Keratinocyte (primary cell): ENCODE results near the gene ETV5. TPM values are rescaled to one million over a fixed set of nuclear protein-coding genes. Genes with fewer than 3 reads are reported as not detected.

Experiments used
- DNase-seq: peaks from one replicate; pipeline ENCODE4 v3.0.0-alpha.2; 2011; ENCODE audit warnings: low read depth, missing footprints, low spot score
- FAIRE-seq: peaks from 2 replicates; lab custom pipeline; 2011; peaks lifted over from hg19 to GRCh38; lab: Jason Lieb, UNC
- H2AFZ ChIP-seq: 2 replicates; pipeline ENCODE4 v1.6.0; 2012; ENCODE audit warnings: low read length, control low read depth, inconsistent platforms; ENCODE audit not compliant: control insufficient read depth
- H3K27ac ChIP-seq: 2 replicates; pipeline ENCODE4 v1.5.1; 2011; ENCODE audit warnings: low read length; ENCODE audit not compliant: control insufficient read depth, insufficient read depth
- H3K27me3 ChIP-seq: 3 replicates; pipeline ENCODE4 v1.6.0; 2011; ENCODE audit warnings: low read length; ENCODE audit not compliant: control insufficient read depth, insufficient read depth; ENCODE audit errors: extremely low read depth
- H3K36me3 ChIP-seq, 2 experiments: 2 replicates in 1 of 2; 3 replicates in 1 of 2; pipeline ENCODE4 v1.5.1; 2011; ENCODE audit warnings: low read length in 2 of 2, mild to moderate bottlenecking in 1 of 2; ENCODE audit not compliant: control insufficient read depth in 2 of 2, insufficient read depth in 2 of 2; ENCODE audit errors: extremely low read depth in 1 of 2
- H3K4me1 ChIP-seq: 3 replicates; pipeline ENCODE4 v1.5.1; 2011; ENCODE audit warnings: low read length; ENCODE audit not compliant: control insufficient read depth, insufficient read depth; ENCODE audit errors: extremely low read depth
- H3K4me2 ChIP-seq: 3 replicates; pipeline ENCODE4 v1.6.0; 2011; ENCODE audit warnings: low read depth, low read length; ENCODE audit not compliant: control insufficient read depth, insufficient read depth; ENCODE audit errors: extremely low read depth
- H3K4me3 ChIP-seq, 3 experiments: fragments of 200-600 bp in 1 of 3; sonication (generic) in 1 of 3; 2 replicates in 2 of 3; 3 replicates in 1 of 3; pipeline ENCODE4 v1.5.1; 2011 to 2016; ENCODE audit warnings: low read length in 3 of 3, mild to moderate bottlenecking in 3 of 3, control low read depth in 2 of 3, inconsistent platforms in 1 of 3, low read depth in 1 of 3, mixed read lengths in 1 of 3, mixed run types in 1 of 3, moderate library complexity in 1 of 3; ENCODE audit not compliant: control insufficient read depth in 2 of 3, insufficient read depth in 2 of 3; ENCODE audit errors: extremely low read depth in 1 of 3
- H3K79me2 ChIP-seq: 2 replicates; pipeline ENCODE4 v1.6.0; 2012; ENCODE audit warnings: low read length; ENCODE audit not compliant: control insufficient read depth, insufficient read depth
- H3K9ac ChIP-seq: 3 replicates; pipeline ENCODE4 v1.6.0; 2011; ENCODE audit warnings: low read length; ENCODE audit not compliant: control insufficient read depth, insufficient read depth; ENCODE audit errors: extremely low read depth
- H3K9me1 ChIP-seq: 3 replicates; pipeline ENCODE4 v1.6.0; 2011; ENCODE audit warnings: low read length; ENCODE audit not compliant: control insufficient read depth, insufficient read depth; ENCODE audit errors: extremely low read depth
- H3K9me3 ChIP-seq: 2 replicates; pipeline ENCODE4 v1.5.1; 2012; ENCODE audit warnings: low read depth, low read length; ENCODE audit not compliant: control insufficient read depth
- H4K20me1 ChIP-seq: 3 replicates; pipeline ENCODE4 v1.6.0; 2011; ENCODE audit warnings: low read length; ENCODE audit not compliant: control insufficient read depth, insufficient read depth; ENCODE audit errors: extremely low read depth
- EZH2 ChIP-seq: IDR thresholded peaks from one replicate; pipeline ENCODE4 v1.6.1; 2012; ENCODE audit warnings: inconsistent platforms, mild to moderate bottlenecking, low read length, moderate library complexity
- dilution Hi-C: fragments of 300-500 bp; cut with MboI; formaldehyde crosslinking; loops from one replicate; pipeline ENCODE4 v1.7.0; 2020; ENCODE audit warnings: low sequenced_read_pairs; ENCODE audit not compliant: extremely low pct_ligation_motif_present
- polyA plus RNA-seq, 5 experiments: library from polyadenylated mRNA; depleted of rRNA in 3 of 5; stranded (reverse) in 3 of 5; stranded (forward) in 1 of 5; unstranded in 1 of 5; fragments of >200 nt; gene quantifications; 1 replicate in 1 of 5; 2 replicates in 3 of 5; 3 replicates in 1 of 5; pipeline versions ENCODE4 v1.2.1 to v1.2.3, GENCODE V29; 2011 to 2012; ENCODE audit warnings: missing spikeins in 2 of 5, low read depth in 1 of 5, low replicate concordance in 1 of 5
- TF ChIP-seq, protein P1 (sequence below), 3 experiments: IDR thresholded peaks in 1 of 3; conservative IDR thresholded peaks in 1 of 3; optimal IDR thresholded peaks in 1 of 3; 2 replicates in 2 of 3; 3 replicates in 1 of 3; pipeline versions ENCODE3 to v1.5.1; 2011; ENCODE audit warnings: low read length in 3 of 3, mild to moderate bottlenecking in 3 of 3, moderate library complexity in 2 of 3, control low read depth in 1 of 3, inconsistent platforms in 1 of 3; ENCODE audit not compliant: insufficient read depth in 2 of 3; ENCODE audit errors: extremely low read depth in 1 of 3

Gene ETV5
- polyA plus RNA-seq, 1 donor (not counting 4 experiments of a cell fraction or from before 2014, with no cell fraction given) = 28.7 TPM

DNA sequence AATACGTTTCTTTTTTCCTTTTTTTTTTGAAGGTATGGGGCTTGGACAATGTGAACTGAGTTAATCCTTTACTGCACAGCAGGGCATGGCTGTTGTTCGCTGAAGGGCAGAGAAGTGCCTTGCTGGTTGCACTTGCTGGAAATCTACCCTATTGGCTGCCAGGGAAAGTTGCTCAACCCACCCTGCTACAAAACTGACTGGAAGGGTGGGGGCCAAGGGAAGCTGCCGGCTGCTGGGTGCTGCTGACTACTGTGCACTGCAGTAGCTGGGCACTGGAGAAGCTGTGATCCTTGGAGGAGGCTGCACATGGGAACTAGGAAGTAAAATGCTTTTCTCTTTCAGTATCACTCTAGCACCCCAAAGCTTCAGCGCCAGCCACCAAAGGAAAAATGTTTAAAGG lies 70.5 kb downstream of the ETV5 start:
- no peak for DNase-seq
- Histone ChIP-seq H3K9me3 (peaks cover 3% of the 10 kb centered on the region), H3K4me3 (no peak overlapping the region), H4K20me1 (no peaks in the 10 kb centered on the region), H3K4me1 (peaks cover 7% of the 10 kb centered on the region), H3K27ac (no peak overlapping the region), H2AFZ (no peak overlapping the region), H3K27me3 (peaks cover 4% of the 10 kb centered on the region), H3K9me1 (no peaks in the 10 kb centered on the region), H3K4me2 (no peak overlapping the region), H3K9ac (no peak overlapping the region), H3K36me3 (no peaks in the 10 kb centered on the region), H3K79me2 (no peaks in the 10 kb centered on the region)
- dilution Hi-C loops = no loop called here
- TF ChIP-seq EZH2 = no peak
- TF ChIP-seq, protein P1, sequence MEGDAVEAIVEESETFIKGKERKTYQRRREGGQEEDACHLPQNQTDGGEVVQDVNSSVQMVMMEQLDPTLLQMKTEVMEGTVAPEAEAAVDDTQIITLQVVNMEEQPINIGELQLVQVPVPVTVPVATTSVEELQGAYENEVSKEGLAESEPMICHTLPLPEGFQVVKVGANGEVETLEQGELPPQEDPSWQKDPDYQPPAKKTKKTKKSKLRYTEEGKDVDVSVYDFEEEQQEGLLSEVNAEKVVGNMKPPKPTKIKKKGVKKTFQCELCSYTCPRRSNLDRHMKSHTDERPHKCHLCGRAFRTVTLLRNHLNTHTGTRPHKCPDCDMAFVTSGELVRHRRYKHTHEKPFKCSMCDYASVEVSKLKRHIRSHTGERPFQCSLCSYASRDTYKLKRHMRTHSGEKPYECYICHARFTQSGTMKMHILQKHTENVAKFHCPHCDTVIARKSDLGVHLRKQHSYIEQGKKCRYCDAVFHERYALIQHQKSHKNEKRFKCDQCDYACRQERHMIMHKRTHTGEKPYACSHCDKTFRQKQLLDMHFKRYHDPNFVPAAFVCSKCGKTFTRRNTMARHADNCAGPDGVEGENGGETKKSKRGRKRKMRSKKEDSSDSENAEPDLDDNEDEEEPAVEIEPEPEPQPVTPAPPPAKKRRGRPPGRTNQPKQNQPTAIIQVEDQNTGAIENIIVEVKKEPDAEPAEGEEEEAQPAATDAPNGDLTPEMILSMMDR (optimal IDR thresholded peaks at IDR 0.05 in 1 of 3, IDR thresholded peaks at IDR 0.05 in 1 of 3, conservative IDR thresholded peaks at IDR 0.05 in 1 of 3; ENCODE audit: extremely low read depth in 1 of 3, insufficient read depth in 2 of 3, low read length in 3 of 3) = no peak
- no peak for FAIRE-seq

DNA sequence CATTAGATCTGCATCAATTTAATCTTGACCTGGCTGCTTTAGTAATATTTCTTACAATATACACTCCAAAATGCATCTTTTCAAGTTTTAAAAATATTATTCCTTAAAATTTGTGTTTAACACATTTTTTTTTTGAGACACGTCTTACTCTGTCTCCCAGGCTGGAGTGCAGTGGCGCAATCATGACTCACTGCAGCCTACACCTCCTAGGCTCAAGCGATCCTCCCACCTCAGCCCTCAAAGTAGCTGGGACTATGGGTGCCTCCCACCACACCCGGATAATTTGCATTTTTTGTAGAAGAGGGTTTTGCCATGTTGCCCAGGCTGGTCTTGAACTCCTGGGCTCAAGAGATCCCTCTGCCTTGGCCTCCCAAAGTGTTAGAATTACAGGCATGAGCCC lies 73.6 kb downstream of the ETV5 start:
- dilution Hi-C loops = no loop called here
- peaks cover 4% of the 10 kb centered on the region for H3K27me3 ChIP-seq
- FAIRE-seq (no peak), DNase-seq (no peak)
- H3K27ac ChIP-seq = no peak overlapping the region
- no peak overlapping the region for H3K4me2 ChIP-seq
- H3K79me2 ChIP-seq = no peaks in the 10 kb centered on the region
- no peaks in the 10 kb centered on the region for H3K9me1 ChIP-seq
- H4K20me1 ChIP-seq = no peaks in the 10 kb centered on the region
- no peak overlapping the region for H3K9ac ChIP-seq
- H3K36me3 ChIP-seq = no peaks in the 10 kb centered on the region
- H3K4me3 ChIP-seq = no peak overlapping the region
- no peak overlapping the region for H2AFZ ChIP-seq
- TF ChIP-seq EZH2 = no peak
- TF ChIP-seq, protein P1 (optimal IDR thresholded peaks at IDR 0.05 in 1 of 3, IDR thresholded peaks at IDR 0.05 in 1 of 3, conservative IDR thresholded peaks at IDR 0.05 in 1 of 3; ENCODE audit: extremely low read depth in 1 of 3, insufficient read depth in 2 of 3, low read length in 3 of 3) = no peak
- peaks cover 7% of the 10 kb centered on the region for H3K4me1 ChIP-seq
- H3K9me3 ChIP-seq = peaks cover 3% of the 10 kb centered on the region
